HG03066 (cell line): ENCODE results near the gene KRTAP29-1.
"Not testable (repeated sequence)": the region's sequence is repeated elsewhere in the genome, so short reads cannot be mapped to it uniquely, and the experiment has no call there.

ENCODE experiments used
- ATAC-seq: cut with Tn5 transposase; IDR thresholded peaks from one replicate; pipeline ENCODE4 v1.9.1; 2021; ENCODE audit warnings: low read depth; ENCODE audit not compliant: unreplicated experiment

The KRTAP29-1 gene, protein sequence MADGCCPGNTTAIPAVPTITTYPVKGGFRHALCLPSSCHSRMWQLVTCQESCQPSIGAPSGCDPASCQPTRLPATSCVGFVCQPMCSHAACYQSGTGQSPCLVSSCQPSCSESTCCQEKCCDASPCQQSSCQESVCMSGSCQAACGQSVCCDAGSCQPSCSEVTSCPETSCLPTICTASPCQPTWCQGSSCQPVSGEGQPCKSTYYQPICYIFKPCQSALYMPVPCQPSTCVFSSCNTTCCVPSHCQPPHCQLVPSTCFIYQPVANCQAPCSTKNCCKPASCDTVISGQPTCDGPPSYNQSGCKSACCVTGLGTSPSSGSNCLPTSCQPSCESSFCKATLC

DNA sequence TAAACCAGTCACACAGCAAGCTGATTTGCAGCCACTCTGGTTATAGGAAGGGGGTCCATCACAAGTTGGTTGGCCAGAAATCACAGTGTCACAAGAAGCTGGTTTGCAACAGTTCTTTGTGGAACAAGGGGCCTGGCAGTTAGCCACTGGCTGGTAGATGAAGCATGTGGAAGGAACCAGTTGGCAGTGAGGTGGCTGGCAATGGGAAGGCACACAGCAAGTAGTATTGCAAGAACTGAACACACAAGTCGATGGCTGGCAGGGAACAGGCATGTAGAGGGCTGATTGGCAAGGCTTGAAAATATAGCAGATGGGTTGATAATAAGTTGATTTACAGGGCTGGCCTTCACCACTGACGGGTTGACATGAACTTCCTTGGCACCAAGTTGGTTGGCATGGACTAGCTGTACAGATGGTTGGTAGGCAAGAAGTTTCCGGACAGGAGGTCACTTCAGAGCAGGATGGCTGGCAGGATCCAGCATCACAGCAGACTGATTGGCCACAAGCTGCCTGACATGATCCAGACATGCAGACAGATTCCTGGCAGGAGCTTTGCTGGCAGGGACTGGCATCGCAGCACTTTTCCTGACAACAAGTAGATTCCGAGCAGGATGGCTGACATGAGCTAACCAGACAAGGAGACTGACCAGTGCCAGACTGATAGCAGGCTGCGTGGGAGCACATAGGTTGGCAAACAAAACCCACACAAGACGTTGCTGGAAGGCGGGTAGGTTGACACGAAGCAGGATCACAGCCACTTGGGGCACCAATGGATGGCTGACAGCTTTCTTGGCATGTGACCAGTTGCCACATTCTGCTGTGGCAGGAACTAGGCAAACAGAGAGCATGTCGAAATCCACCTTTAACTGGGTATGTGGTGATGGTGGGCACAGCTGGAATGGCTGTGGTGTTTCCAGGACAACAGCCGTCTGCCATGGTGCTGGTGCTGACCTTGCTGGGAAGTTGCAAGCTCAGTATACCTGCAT lies at the start of gene KRTAP29-1:
TSS of gene KRTAP29-1 (minus strand) at position 936 of the 986 bp plus-strand sequence. CDS start at position 936, 0 bp downstream.
- no peak for ATAC-seq

DNA sequence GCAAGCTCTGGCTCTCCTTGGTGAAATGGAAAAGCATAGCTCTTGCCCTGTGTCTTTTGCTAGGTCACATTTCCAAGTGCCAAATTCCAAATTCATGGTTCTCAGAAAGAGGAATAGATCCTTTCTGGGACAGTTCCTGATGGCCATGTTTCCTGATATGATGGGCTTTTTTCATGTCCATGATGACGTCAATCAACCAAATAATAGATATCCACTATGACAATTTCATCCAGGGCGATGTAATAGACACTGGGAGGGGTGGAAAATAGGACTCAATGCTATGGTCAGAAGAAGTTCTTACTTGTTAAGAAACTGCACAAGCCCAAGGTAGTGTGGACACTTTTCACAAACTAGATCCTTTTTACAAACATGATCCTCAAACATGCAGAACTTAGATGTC lies 48.5 kb upstream of the KRTAP29-1 start:
- no peak for ATAC-seq

- ATAC-seq = not testable (repeated sequence)
Measured at GRCh38 chr17:41350381-41350878, 47.8 kb upstream of the KRTAP29-1 start, which contains the start of gene KRT33A. KRT33A (minus strand) TSS chr17:41350828; CDS start chr17:41350767, 61 bp downstream.

- ATAC-seq = no peak
Measured at GRCh38 chr17:41347869-41348760, 45.5 kb upstream of the KRTAP29-1 start.

DNA sequence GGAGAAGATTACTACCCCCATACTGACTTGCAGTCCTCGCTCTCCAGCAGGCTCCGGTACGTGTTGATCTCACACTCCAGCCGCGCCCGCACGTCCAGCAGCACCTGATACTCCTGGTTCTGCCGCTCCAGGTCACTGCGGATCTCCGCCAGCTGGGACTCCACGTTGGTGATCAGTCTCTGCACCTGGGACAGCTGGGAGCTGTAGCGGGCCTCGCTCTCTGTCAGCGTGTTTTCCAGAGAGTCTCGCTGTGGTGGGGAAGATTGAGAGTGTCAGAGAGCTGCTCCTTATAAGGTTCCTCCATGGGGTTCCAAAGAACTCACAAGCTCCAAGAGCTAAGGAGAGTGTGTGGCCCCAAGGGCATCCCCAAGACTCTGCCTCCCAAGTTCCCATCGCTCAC lies 43.8 kb upstream of the KRTAP29-1 start:
- ATAC-seq = not testable (repeated sequence)

DNA sequence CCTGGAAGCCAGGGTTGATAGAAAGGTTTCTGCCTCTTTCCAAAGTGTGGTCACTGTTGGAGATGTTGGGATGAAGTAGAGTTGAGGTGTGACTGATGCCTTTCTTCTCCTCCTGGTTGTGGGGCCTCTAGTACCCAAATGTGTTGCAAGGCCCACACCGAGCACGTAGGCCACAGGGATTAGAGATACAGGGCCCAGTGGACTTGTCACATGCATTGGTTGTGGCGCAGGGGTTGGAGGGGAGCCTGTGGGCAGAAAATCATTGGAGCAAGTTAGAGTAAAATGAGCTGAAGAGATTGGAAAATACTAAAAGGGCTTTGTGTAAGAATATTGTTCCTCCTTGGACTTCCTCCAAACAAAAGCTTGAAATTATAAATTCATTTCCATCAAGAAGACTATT lies 43.3 kb upstream of the KRTAP29-1 start:
- ATAC-seq = no peak

- ATAC-seq = no peak
Measured at GRCh38 chr17:41343029-41343428, 40.4 kb upstream of the KRTAP29-1 start.

DNA sequence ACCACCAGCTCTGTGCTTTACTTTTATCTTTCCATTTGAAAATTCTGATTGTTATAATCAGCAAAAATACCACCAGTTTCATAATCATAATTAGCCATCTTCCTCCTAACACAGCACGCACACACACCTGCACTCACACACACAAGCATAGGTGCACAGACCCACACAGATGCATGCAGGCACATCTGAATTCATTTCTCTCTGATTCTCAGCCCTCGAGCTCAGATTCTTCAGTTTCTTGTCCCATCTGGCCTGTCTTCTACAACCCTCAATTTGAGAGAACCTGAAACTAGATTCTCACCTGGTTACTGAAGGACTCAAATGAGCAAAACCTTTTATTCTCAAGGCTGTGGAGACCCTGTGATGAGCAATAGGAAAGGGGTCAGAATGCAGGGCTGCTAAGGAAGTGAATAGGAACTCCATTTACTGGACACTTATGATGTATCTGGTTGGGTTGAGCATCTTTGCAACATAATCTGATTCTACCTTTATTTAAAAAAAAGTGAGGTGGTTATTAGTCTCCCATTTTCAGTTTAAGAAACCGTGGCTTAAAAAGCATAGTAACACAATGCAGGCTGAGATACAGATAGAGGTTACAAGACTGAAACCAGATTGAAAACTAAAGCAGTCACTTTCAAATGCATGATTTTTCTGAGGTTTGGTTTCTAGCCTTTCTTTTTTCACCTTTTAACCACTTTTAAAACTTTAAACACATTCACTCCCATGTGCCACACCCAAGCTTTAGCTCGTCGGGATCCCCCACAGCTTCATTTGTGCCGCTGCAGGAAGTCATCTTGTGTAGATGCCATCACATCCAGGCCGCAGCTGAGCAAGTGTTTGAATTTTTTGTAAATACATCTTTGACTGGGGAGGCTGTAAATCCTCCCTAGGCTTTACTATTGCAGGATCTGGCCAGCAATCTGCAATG lies 38.5 kb upstream of the KRTAP29-1 start:
- no peak for ATAC-seq

GRCh38 chr17:41340494-41340893 lies 37.8 kb upstream of the KRTAP29-1 start:
- no peak for ATAC-seq

DNA sequence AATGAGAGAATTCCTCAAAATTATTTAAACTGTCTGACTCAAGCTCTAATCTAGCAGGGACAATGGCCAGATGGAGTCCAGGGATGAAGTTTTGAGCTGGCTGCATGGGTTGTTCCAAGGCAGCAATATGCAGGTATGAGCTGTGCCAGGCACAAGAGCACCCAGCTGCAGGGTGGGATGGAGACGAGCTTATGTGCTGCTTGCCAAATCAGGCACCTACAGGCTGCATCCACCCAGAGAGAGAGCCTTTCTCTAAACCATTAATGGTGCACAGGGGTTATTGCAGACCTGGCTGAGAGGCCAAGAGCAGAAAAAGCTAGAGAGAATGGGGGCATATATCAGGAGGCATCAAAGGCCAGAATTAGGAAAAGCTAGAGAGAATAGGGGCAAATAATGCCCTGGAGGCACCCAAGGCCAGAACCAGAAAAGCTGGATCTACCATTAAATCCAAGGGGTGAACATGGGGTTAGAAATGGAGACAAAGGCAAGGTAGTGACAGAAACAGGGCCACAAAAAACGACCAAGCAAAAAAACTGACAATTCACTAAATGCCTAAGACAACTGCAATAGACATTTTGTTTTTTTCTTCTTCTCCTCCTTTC lies 37.0 kb upstream of the KRTAP29-1 start:
- no peak for ATAC-seq

DNA sequence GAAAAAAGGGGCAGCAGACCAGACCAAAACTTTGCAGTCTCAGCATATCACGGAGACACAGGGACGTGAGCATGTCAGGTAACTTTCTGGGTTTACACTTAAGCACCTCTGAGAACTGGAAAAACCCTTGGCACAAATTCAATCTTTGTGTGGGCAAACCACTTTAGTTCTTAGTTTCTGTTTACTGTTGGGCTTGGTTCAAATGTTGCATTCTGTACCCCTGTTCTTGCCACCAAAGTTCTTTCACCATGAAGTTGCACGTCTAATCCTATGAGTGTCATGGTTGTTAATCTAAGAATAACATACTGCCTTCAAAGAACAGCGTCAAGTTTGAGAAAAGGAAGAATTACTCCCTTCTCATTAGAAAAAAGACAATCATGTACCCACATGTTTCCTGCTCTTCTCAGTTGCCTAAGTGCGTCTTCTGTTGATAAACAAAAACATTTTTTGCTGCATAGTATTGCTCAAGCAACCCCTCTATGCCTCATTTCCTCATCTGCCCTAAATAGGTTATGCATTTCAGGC lies 36.4 kb upstream of the KRTAP29-1 start:
- no peak for ATAC-seq

DNA sequence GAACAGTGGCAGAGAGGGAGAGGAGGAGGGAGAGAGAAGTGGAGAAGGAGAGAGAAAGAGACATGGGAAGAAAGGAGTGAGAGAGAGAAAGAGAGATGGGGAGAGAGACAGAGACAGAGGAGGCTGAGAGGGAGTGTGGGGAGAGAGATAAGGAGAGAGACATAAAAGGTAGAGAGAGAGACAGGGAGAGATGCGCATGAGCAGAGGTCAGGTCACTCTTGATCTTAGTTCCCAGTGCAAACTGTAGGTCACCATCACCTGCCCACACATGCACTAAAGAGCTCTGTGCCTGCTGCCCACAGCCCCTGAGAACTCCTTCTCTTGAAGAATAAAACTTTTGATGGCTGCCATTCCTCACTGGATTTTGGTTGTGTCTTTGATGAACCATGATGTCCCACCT lies 33.1 kb upstream of the KRTAP29-1 start:
- ATAC-seq = no peak

GRCh38 chr17:41334385-41335305 lies 32.0 kb upstream of the KRTAP29-1 start:
- ATAC-seq = no peak

GRCh38 chr17:41333836-41334235 lies 31.2 kb upstream of the KRTAP29-1 start:
- no peak for ATAC-seq

- no peak for ATAC-seq
Measured at GRCh38 chr17:41333098-41333497, 30.4 kb upstream of the KRTAP29-1 start.

GRCh38 chr17:41332239-41332638 lies 29.6 kb upstream of the KRTAP29-1 start:
- no peak for ATAC-seq

DNA sequence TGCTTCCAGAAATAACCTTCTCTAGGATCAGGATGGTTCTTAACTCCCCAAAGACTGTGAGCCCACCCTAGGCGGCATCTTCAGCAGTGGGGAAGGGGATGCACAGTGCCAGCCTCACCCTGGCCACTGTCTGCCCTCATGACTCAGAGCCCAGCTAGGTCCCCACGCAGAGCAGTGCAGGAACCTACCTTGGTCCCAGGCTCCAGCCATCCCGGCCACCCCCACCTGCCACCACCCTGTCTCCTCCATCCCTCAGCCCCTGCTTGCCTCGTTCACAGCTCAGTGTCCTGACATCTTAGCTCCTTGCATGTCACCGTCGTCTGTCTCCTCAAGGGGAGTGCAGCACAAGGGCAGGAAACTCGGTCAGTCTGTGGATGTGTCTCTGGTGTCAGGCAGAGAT lies 29.0 kb upstream of the KRTAP29-1 start:
- no peak for ATAC-seq
